Renal cortex interstitium (tissue), 11 donors: ENCODE data around the gene XPC. TPM values are rescaled to one million over a fixed set of nuclear protein-coding genes. Genes with fewer than 3 reads are reported as not detected.
"Not testable (repeated sequence)": the region's sequence is repeated elsewhere in the genome, so short reads cannot be mapped to it uniquely, and the experiment has no call there.

Experiments used
- DNase-seq, 11 donors: peaks; one replicate each; pipeline ENCODE4 v3.0.0-alpha.2; 2013; ENCODE audit warnings: low read depth in 9 of 11, low spot score in 4 of 11; ENCODE audit errors: extremely low read depth in 1 of 11
- polyA plus RNA-seq, 3 donors: library from polyadenylated mRNA; unstranded; fragments of 120-200 nt; gene quantifications; one replicate each; pipeline ENCODE4 v1.2.1, GENCODE V29; 2013; ENCODE audit not compliant: insufficient read length in 3 of 3

The XPC gene
- polyA plus RNA-seq, 3 donors: 42.7 to 60.4 (median 52.6) TPM

DNA sequence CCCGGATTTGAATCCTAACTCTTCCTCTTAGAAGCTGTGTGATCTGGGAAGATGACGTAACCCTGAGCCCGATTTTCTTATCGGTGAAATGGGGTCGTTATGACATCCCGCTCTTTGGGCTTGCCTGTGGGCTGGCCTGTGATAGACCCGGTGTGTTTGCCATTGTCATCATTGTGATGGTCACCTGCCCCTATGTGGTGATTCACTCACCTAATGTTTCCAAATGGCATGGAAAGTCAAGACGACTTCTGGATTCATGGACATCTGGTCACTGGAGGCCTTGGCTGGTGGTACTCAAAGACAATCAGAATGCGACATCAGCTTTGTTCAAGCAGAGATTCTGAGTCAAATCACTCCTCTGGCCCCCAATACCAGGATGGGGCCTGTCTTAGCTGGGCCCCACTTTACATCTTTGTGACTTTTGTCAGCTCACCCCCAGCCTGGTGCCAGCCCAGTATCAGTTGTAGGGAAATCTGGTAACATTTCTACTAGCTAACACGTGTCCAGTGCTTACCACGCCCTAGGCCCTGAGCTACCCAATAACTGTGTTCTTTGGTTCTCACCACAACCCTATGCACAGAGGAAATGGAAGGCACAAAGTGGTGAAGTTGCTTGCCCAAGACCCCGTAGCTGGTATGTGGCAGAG is 50.8 kb downstream of the XPC start:
- DNase-seq: no peak

DNA sequence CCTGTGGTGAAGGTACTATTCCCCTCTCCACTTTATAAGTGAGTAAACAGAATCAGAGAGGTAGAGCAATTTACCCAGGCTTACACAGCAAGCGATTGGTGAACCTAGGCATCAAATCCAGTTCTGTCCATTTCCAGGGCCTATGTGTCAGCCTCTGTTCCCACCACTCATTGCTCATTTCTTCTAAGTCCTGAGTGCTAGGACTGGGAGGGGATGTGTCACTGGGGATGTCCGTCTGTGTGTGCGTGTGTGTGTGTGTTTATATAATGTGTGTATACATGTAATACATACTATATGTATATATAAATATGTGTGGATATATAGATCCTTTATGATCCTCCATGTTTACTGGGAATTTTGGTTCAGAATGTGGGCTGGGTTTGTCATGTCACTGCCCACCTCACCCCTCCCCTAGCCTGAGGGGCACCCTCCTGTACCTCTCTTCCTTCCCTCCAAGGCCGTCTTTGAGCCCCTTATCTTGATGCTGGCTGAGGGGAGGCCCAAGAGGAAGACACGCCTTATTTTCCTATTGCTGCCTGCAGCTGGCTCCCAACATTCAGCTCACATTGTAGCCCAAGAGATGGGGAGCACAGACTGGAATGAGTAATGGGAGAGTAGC is 51.4 kb downstream of the XPC start:
- DNase-seq: no peak

DNA sequence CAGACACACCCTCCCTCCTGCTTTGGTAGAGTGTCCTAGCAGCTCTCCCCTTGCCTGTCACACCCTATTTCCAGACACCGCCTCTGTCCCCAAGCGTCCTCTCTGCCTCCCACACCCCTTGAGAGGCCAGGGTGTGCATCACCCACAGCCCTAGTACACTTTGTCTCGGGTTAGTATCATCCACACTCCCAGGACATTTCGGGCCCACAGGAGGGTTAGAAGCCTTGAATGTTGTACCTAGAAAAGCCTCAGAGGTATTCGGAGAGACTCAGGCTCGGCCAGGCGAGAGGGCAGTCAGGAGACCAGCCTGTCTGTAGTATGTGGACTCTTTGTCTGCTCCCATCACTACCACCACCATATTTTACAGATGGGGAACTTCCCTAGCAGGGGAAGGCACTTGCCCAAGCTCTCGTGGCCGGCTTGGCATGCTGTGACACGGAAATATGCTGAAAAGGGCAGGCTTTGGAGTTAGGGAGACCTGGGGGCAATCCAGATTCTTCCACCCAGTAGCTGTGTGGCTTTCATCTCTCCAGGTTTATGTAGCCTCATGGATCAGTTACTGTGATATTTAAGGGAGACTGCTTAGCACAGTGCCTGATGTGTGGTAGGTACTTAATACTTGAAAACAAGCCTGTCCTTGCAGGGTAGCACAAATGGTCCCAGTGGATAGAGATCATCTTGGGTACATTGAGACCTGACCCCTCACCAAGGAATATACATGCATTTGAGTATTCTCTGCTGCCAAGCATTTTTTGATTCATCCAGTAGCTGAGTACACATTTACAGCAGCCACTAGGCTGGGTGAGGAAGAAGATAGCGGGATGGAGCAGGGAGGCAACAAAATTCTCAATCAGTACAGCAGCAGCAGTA is 52.1 kb downstream of the XPC start:
- no peak for DNase-seq

DNA sequence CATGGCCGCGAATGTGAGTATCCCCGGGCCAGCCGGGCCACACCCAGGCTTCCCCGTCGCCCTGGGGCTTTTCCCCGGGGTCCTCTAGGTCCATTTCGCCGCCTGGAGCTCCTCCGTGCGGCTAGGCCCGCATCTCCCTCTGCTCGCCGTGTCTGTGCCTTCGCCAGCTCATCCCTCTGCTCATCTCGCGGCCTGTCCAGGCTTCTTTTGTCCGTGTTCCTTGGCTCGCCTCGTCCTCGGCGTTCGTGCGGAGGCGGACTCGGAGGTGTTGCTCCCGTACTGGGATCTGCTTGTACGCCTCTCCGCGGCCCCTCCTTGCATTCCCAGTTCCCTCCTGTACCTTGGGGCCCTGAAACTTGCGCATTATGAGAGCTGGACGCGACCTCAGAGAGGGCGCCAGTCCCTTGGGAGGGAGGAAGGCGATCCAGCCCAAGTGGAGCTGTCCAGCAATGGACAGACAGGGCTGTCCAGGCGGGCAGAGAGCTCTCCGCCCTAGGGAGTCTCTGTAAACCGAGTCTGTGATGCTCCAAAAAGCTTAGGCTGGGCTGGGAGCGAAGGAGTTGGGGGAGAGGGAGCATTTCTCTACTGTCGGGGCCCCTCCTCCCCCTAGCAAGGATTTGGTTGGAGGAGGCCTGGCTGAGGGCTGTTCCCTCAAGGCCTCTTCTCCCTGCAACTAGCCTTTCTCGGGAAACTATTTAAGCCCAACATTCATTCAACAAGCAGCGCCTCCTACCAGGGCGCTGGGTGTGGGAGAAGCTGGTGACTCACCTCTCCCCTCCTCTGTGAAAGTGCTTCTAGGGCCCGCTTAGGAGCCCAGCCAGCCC is 53.0 kb downstream of the XPC start:
- peak in 5 of 11 donors; percentile 35 to 65 (median 53) for DNase-seq

DNA sequence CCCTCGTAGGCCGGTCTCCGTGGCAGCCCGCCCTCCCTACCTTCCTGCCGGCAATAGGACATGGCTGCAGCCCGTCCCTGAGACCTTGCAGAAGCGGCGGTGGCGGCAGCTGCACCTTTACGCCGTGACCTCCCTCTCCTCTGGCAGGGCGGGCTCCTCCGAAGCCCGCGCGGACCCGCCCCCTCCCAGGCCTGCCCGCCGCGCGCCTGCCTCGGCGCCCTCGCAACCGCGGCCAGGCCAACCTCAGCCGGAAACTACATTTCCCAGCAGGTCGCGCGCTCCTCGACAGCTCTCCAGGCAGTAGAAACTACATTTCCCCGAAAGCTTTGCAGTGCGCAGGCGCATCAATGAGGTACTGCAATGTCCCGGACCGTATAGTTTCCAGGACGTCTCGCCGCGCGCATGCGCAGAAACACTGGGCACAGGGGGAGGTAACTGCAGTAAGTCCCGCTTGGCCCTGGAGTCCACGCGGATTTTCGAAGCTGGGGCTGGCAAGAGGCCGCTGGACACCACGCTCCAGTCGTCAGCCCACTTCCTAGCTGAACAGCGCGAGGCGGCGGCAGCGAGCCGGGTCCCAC is 53.7 kb downstream of the XPC start, which contains the start of the genes CHCHD4 and TMEM43:
Gene CHCHD4, minus strand, starts transcription at position 256 of the 578 bp plus-strand sequence. Its CDS starts 194 bp downstream, at position 62.
Gene TMEM43, plus strand, starts transcription at position 438 of the 578 bp plus-strand sequence. CDS start 142 bp downstream, outside the sequence.
- peak; percentile 97 to 99 (median 99) for DNase-seq

DNA sequence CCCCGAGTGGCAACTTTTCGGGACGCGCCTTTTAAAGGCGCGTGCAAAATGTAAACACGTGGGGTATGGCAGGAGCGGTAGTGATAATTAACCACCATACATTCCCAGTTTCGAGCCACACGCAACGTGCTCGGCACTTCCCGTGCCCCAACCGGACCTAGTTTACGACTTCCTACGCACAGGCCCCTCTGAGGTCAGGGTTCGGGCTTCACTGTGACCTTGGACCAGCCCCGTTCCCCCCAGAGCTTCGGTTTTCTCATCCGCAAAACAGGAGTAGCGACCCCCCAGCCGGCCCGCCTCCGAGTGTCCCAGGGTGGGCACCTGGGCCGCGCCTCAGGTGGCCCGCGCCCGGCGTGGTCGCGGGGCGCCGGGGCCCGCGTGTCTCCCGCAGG is 54.2 kb downstream of the XPC start:
- no peak for DNase-seq

DNA sequence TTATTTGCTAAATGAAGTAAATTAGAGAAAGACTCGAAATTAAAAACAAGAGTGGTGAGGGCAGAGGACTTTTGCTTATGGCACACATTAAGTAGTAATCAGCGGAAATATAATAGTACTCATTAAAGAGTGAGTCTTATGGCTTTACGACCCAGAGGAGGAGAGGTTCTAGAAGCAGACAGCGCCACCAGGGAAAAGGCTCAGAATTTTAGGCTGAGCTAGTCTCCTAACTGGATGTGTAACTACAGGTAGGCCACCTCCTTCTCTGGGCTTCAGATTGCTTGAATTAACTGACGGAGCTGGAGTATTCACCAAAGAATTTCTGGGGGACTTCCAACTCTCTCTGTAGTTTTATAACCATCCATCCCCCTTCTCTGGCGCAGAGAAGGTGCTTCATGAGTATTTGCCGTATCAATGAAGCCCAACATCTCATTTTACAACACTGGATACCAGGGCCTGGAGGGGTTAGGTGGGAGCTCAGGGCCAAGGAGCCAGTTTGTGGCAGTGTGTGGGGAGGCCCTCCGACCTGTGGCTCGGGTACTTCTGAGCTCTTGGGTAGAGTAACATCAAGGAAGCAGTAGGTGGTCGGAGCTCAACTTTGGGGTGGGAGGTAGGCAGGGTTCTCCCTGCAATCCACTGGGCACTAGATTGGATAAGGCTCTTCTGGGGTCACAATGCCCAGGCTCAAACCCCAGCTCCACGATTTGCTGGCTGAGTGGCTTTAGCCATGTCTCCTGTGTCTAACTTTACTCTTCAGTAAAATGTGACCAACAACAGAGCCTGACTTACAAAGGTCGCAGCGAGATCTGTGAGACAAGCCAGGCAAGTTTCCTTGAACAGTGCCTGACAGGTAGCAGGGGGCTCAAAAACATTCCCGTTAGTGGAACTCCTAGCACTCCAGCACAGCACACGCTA is 54.8 kb downstream of the XPC start:
- no peak for DNase-seq

DNA sequence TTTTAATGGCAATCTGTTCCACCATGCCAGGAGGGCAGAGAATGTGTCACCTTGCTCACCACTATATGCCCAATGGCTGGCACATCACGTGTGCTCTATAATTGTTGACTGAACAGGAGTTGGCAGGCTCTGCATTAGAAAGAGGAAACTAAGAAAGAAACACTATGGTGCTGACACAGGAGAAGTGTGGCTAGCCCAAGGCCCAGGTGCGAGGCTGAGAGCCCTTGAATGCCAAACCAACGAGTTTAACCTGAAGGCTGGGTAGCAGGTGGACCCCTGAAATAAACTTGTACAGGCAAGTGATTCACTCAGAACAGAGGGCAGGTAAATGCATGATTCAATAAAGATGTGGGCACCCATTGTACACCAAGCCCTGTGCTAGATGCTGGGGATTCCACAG is 56.1 kb downstream of the XPC start:
- no peak for DNase-seq

DNA sequence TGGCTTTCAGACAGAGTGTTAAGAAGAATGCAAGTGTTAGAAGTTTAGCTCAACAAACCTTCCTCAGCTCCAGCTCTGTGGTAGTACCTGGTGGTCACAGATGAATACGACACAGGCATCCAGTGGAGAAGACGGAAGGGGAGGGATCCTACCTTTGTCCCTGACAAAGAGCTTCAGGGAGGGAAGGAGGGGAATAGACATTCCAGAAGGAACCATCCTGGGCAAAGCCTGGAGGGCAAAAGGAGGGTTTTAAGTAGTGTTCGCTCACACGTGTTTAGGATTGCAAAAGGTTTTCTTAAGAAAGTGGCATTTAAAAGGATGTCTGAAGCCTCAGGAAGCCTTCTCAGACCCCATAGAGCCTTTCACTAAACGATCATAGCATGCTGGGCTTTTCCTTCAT is 56.5 kb downstream of the XPC start:
- DNase-seq: no peak

DNA sequence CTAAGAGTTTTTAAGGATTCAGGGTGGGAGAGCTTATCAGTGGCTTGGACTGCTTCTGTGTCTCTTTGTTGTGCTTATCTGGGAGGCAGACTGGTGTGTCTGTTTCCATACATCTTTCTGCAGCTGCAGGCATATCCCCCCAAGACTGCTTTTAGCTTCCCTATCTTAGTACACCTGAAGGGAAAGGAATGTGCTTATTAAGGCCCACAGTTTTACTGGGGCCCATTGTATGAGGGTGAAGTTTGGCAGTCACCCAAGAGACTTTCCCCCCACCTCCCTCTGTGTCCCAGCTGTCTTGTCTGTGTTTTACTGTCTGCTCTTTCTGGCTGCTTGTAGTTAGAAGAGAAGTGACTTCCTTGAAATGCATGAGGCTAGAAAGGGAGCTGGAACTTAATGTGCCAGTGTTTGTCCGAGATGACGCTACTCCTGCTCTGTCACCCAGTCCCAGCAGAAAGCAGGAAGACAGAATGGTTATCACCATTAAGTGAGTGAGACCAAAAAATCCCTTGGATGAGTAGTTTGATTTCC is 57.4 kb downstream of the XPC start:
- not testable (repeated sequence) for DNase-seq

DNA sequence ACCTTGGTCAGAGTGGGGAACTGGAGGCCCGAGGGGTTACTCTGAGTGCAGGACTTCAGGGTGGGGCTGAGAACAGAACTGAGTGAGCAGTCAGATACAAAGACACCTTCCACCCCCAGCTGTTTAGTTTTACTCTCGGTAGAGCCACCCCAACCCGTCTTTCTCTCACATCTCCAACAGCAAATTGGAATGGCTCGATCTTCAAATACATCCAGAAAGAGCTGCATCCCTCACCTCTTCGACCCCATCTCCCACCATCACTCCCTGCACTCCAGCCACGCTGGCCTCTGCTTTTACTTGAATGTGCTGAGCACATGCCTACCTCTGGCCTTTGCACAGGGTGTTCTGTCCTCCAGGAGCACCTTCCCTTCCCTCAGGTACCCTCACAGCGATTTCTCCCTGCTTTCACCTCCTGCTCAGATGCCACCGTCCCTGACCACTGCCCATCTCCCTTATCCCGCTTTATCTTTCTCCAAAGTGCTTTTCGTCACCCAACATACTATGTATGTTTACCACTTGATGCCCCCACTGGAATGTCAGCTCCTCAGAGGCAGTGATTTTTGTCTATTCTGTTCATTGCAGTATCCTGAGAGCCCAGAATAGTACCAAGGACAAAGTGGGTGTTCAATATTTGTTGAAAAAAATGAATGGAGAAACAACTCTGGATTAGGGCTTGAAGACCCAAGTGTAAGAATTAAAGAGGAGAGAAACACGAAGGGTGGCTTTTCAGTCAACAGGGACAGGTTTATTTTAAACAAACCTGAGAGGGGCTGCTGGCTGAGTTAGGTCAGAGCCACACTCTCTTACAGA is 58.1 kb downstream of the XPC start:
- no peak for DNase-seq

DNA sequence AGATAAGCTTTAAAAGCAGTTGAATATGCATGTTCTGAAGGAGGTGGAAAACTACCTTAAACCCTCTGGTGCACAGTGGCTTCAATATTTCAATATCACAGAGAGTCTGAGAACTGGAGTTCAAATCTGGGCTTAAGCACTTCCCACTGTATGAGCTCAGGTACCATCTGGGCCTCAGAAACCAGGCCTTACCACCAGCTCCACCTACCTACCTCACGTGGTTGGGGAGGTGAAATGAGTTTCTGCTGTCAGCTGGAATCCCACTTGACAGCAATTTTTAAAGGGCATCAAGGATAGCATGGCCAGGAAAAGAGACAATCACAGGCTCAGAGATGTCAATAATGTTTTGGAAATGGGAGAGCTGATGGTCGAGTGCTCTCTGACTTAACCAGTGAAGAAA is 58.8 kb downstream of the XPC start:
- DNase-seq: no peak

DNA sequence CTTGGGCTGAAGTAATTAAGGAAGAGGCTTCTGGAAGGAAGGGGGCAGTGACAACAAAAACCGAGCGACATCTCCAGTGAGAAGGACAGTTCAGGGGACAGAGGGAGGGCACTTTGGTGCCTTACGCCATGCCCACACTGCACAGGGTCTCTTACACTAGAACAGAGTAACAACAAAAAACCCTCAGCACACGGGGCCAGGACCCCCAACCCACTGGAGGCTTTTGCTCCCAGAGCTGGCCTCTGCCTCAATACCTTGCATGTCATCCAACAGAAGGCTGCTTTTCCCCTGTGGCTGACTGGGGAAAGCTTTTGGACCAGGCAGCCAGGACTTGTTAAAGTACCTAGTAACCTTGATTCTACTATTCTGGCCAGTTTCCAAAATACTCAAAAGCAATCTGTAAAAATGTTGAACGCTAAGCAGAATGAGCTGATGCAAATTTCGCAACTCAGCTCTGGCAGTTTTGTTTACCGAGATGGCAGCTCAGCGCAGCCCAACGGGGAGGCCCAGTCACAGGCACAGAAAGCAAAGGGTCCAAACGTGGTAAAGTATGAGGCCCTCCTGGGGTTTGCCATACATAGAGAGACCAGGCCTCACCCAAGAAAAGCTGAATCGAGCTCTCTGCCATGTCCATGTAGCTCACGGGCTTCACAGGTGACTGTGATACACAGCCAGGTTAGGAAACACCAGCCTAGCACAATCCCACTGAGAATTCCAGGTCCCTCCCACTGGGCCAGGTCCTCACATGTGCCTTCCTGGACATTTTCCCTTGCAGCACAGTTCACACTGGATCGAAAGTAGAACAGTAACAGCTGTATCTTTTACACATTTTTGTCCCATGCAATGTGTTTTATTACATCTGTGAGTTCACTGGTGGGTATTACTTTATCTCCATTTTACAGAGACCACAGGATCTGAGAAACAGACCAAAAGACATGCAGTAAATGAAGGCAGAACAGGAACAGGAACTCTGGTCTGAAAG is 59.7 kb downstream of the XPC start:
- no peak for DNase-seq

DNA sequence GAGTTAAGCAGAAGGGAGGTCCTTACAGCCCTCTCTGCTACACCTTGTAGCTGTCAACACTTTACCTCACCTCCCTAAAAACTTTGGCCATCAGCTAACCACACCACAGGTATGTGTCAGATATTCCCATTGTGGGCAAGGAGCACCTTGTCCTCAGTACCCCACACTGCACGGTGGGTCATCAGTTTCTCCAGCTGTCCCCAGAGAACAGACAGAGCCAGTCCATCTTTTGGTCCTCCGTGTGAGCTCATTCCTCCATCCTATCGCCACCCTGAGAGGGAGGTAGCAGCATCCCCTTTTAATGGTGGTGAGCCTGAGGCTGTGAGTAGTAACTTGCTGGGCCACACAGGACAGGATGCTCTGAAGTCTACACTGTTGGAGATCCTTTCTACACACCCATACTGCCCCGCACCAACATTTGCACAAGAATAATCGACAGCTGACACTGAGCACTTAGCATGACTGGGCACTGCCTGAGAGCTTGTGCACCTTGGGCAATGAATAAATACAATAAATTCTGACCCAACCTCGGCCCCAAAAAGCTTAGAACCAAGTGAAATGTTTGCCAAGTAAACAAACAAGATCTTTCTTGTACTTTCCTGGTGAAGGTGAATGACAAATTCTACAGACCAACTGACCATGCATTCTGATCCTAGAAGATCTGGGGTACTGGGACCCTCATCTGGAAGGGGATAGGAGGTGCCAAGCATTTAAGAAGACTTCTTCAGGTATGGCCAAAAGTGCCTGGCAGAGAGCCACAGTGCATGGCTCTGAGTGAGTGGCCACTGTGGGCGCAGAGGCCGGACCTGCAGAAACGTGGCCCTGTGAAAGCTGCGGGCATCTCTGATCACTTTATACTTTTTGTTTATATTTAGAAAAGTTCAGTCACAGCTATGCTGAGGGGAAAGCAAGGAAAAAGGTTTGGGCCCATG is 60.7 kb downstream of the XPC start:
- DNase-seq: no peak
